Measurements from ENCODE around the gene ARFIP2. TPM values are rescaled to one million over a fixed set of nuclear protein-coding genes. Genes with fewer than 3 reads are reported as not detected.

The ARFIP2 gene, protein sequence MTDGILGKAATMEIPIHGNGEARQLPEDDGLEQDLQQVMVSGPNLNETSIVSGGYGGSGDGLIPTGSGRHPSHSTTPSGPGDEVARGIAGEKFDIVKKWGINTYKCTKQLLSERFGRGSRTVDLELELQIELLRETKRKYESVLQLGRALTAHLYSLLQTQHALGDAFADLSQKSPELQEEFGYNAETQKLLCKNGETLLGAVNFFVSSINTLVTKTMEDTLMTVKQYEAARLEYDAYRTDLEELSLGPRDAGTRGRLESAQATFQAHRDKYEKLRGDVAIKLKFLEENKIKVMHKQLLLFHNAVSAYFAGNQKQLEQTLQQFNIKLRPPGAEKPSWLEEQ
- total RNA-seq (2022; extraction: Qiagen RNA extraction) = 53.0 to 59.0 TPM (median 57.5 TPM) in 5 replicates

DNA sequence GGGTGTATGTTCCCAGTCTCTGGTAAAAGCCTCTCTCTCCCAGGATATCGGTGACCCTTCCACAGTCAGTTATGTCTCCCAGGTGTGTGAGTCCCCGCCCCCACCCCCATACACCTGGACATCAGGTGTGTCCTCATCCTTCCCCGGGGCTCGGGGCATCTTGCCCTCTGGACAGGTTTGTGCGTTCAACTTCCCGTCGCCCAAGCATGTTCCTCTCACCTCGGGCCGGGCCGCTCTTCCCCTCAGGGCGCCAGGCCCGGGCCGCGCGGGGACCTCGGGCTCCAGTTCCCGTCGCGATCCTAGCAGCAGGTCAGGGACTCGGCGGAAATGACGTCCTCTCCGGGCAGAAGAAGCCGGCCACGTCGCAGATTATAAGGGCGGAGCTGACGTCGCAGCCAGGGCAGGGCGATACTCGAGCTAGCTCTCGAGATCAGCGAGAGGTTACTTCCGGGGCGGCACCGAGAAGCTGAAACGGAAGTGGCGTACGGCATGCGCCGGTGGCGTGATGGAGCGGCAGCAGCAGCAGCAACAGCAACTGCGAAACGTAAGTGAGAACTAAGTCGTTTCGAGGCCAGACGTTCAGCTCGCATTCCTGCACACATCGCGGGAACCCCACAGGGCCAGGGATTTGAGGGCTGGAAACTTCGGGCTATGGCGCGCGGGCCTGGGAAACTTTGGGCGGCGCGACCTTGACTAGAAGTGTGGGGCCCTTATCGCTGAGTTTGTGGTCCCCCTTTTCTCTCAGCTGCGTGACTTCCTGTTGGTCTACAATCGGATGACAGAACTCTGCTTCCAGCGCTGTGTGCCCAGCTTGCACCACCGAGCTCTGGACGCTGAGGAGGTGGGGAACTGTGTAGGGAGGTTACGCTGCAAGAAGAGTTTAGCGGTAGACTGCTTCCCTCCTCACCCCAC lies at the start of gene ARFIP2, which contains the start of gene TIMM10B:
Gene ARFIP2, minus strand, starts transcription at position 320 of the 912 bp plus-strand sequence. CDS start 910 bp downstream, outside the sequence.
Gene TIMM10B, plus strand, starts transcription at position 490 of the 912 bp plus-strand sequence. Its CDS starts 16 bp downstream, at position 506.

DNA sequence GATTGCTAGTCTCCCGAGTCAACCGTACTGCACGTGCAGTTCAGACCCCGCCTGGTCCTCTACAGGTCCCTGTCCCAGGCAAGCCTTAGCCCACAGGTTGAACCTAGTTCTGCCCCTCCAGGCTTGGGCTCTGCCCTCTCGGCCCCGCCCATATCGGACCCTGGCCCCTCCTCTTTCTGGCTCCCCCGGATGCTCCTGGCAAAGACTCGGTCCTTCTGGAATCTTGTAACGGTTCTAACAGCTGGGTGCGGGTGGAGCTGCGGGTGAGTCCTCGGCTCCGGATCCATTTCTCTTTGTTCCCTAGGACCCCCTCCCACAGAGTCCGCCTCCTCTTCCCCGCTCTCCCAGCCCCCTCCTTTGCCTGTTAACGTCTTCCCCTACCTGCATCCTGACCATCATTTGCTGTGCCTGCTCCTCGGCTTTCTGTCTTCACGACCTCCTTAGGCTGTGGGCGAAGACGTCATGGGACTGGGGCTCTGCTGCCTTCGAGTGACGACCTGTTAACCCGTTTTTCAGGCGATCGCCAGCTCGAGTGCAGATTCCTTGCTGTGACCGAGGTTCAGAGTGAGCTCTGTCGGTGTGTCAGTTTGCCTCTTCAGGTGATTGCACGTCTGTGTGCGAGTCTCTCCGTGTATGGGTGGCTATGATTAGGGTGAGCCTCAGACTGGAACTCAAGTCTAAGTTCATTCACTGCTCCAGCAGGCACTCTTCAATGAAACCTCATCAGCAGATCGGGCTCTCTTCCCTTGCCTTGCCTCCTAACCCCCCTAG lies 16.1 kb upstream of the ARFIP2 start, which contains the start of gene DNHD1:
Gene DNHD1, plus strand, starts transcription at position 212 of the 771 bp plus-strand sequence. CDS start 936 bp downstream, outside the sequence.

DNA sequence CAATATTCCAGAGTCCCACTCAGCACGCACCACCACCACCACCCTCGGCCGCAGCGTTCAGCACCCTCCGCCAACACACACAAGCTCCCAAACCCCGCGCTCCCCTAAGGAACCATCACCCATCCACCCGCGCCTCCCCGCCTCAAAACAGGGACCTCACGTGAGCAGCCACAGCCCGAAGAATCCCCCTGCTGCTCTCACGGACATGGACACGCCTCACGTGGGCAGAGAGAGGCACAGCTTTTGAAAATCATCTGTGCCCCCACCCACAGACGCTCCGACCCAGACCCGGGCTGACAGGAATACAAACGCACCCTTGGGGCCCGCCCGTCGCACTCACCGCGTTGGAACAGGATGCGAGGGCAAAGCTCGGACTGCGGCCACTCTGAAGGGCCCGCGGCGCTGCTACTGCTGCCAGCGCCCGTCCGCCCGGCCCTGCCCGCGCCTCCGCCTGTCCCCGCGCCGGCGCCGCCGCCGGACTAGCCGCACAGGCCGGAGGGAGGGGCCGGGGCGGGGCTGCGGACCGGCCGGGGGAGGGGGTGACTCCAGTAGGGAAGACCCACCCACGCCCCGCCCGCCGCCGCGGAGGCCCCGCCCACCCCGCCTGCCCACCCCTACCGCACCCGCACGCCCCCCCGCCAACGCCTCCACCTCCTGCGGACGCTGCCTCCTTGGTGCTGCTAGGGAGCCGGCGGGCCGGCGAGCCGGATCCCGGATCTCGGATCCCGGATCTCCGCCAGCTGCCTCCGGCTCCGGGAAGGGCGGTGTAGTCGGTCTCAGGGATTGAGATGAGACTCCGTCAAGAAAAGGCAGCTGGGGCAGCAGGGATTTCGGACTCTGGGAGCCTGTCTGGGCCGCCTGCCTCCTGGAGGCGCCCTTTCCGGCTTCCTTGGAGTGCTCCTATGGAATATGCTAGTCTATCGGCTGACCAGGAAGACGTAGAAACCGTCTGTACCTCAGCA lies 7.4 kb downstream of the ARFIP2 start, which contains the start of gene TRIM3:
Gene TRIM3, minus strand, starts transcription at position 491 of the 962 bp plus-strand sequence. CDS start 8,246 bp downstream, outside the sequence.

DNA sequence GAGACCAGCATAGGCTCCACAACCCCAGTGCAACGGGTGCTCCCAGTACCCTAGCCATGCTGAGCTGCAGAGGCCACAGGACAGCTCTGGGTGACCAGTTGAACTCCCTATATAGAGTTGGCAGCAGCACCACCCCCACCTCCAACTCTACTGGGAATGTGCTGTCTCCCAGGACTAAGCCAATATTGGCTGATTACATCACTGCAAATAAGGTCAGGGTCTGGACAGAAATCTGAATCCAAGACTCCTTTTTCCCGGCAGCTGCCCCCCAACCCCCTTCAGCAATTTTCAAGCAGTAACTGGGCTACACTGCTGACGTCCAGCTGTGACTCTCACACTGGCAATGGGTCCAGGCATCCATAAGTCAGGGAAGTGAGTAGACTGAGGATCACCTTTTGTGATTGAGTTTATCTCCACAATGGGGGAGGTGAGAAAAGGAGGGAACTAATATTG lies 40.2 kb downstream of the ARFIP2 start, which contains the start of gene HPX:
Gene HPX, minus strand, starts transcription at position 82 of the 453 bp plus-strand sequence. Its CDS starts 24 bp downstream, at position 58.

Other genes starting within 250 kb of the ARFIP2 start
- 13.3 to 20.2 TPM (median 17.9 TPM) in 5 replicates for gene FHIP1B, start 246.7 kb downstream of the ARFIP2 start, total RNA-seq (2022; extraction: Qiagen RNA extraction)
- gene CNGA4, start 242.2 kb downstream of the ARFIP2 start, total RNA-seq (2022; extraction: Qiagen RNA extraction) = 0.03 to 0.09 TPM (median 0.06 TPM) in 4 of 5 replicates, not detected in the other
- gene CCKBR, start 221.5 kb downstream of the ARFIP2 start, total RNA-seq (2022; extraction: Qiagen RNA extraction) = not detected in 5 replicates
- 26.7 to 37.5 TPM (median 28.9 TPM) in 5 replicates for gene CAVIN3, start 160.8 kb downstream of the ARFIP2 start, total RNA-seq (2022; extraction: Qiagen RNA extraction)
- gene SMPD1, start 90.9 kb downstream of the ARFIP2 start, total RNA-seq (2022; extraction: Qiagen RNA extraction) = 10.0 to 11.9 TPM (median 10.5 TPM) in 5 replicates
- gene APBB1, start 62.2 kb downstream of the ARFIP2 start, total RNA-seq (2022; extraction: Qiagen RNA extraction) = 16.5 to 20.3 TPM (median 20.1 TPM) in 5 replicates
- 0.25 to 0.84 TPM (median 0.37 TPM) in 5 replicates for gene HPX, start 40.3 kb downstream of the ARFIP2 start, total RNA-seq (2022; extraction: Qiagen RNA extraction)
- 14.7 to 23.1 TPM (median 21.7 TPM) in 5 replicates for gene TRIM3, start 7.4 kb downstream of the ARFIP2 start, total RNA-seq (2022; extraction: Qiagen RNA extraction)
- gene TIMM10B, start 170 bp upstream of the ARFIP2 start, total RNA-seq (2022; extraction: Qiagen RNA extraction) = 28.6 to 37.0 TPM (median 35.3 TPM) in 5 replicates
- 1.7 to 3.5 TPM (median 3.2 TPM) in 5 replicates for gene DNHD1, start 15.9 kb upstream of the ARFIP2 start, total RNA-seq (2022; extraction: Qiagen RNA extraction)
- 25.9 to 36.6 TPM (median 32.9 TPM) in 5 replicates for gene RRP8, start 122.3 kb upstream of the ARFIP2 start, total RNA-seq (2022; extraction: Qiagen RNA extraction)
- gene ILK, start 122.4 kb upstream of the ARFIP2 start, total RNA-seq (2022; extraction: Qiagen RNA extraction) = 114 to 121 TPM (median 118 TPM) in 5 replicates
- 157 to 250 TPM (median 230 TPM) in 5 replicates for gene TAF10, start 130.9 kb upstream of the ARFIP2 start, total RNA-seq (2022; extraction: Qiagen RNA extraction)
- 40.5 to 48.1 TPM (median 47.4 TPM) in 5 replicates for gene TPP1, start 138.1 kb upstream of the ARFIP2 start, total RNA-seq (2022; extraction: Qiagen RNA extraction)
- gene DCHS1, start 174.5 kb upstream of the ARFIP2 start, total RNA-seq (2022; extraction: Qiagen RNA extraction) = 0.06 to 0.13 TPM (median 0.11 TPM) in 5 replicates
- gene MRPL17, start 202.0 kb upstream of the ARFIP2 start, total RNA-seq (2022; extraction: Qiagen RNA extraction) = 91.6 to 113 TPM (median 106 TPM) in 5 replicates